IMR-90 (cell line): Measurements from ENCODE around the gene MPP2.

Source experiments
- BHLHE40 ChIP-seq: fragments of 150-350 bp; IDR thresholded peaks from 2 replicates; pipeline ENCODE4 v1.6.1; 2016; ENCODE audit warnings: mild to moderate bottlenecking, low read depth, low read length
- FOS ChIP-seq: fragments of 150-350 bp; IDR thresholded peaks from 2 replicates; pipeline ENCODE4 v1.6.1; 2016; ENCODE audit warnings: low read depth, low read length
- MAFK ChIP-seq: IDR thresholded peaks from 2 replicates; pipeline ENCODE4 v1.6.1; 2012; ENCODE audit warnings: low read depth, low read length, improper control_type of control experiment
- NFE2L2 ChIP-seq: fragments of 150-350 bp; IDR thresholded peaks from 2 replicates; pipeline ENCODE4 v1.6.1; 2016; ENCODE audit warnings: low read depth, mild to moderate bottlenecking, low read length
- POLR2A ChIP-seq: IDR thresholded peaks from 2 replicates; pipeline ENCODE4 v1.6.1; 2012; ENCODE audit warnings: mild to moderate bottlenecking, low read depth, low read length
- RAD21 ChIP-seq: IDR thresholded peaks from 2 replicates; pipeline ENCODE4 v1.6.1; 2012; ENCODE audit warnings: low read length, improper control_type of control experiment
- RFX5 ChIP-seq: IDR thresholded peaks from 2 replicates; pipeline ENCODE4 v1.8.0; 2012; ENCODE audit warnings: low read depth, mild to moderate bottlenecking, low read length, moderate library complexity
- SMC3 ChIP-seq: fragments of 150-350 bp; IDR thresholded peaks from 2 replicates; pipeline ENCODE4 v1.6.1; 2016; ENCODE audit warnings: low read depth, mild to moderate bottlenecking, antibody characterized with exemption, low read length, moderate library complexity
- TF ChIP-seq, protein P1 (sequence below): fragments of 150-350 bp; IDR thresholded peaks from 2 replicates; pipeline ENCODE4 v1.6.1; 2017; ENCODE audit warnings: mild to moderate bottlenecking, antibody characterized with exemption, low read length, low read depth
- TF ChIP-seq, protein P2 (sequence below): conservative IDR thresholded peaks from 2 replicates; pipeline ENCODE4 v1.5.1; 2012; ENCODE audit warnings: mild to moderate bottlenecking, low read depth, low read length, improper control_type of control experiment
- TF ChIP-seq, protein P3 (sequence below): fragments of 150-350 bp; IDR thresholded peaks from 2 replicates; pipeline ENCODE4 v1.6.1; 2016; ENCODE audit warnings: low read depth, mild to moderate bottlenecking, low read length, moderate library complexity, borderline replicate concordance

DNA sequence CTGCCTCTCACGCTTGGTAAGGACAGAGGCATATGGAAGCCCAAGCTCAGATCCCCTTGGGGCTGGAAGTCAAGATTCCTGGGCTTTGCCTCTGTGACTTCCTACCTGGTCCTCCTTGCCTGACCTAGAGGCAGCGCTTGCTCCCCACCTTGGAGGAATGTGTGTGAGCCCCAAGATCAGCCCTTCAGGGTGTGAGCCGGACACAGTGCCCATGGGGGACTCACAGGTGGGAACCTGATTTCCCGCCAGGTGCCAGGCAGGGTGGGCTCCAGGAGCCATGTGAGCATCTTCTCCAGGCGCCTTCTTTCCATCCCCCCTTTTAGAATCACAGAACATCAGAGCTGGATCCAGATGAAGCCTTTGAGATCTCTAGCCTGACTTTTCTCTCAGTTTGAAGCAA is 50.2 kb downstream of the MPP2 start:
- TF ChIP-seq, protein P1, sequence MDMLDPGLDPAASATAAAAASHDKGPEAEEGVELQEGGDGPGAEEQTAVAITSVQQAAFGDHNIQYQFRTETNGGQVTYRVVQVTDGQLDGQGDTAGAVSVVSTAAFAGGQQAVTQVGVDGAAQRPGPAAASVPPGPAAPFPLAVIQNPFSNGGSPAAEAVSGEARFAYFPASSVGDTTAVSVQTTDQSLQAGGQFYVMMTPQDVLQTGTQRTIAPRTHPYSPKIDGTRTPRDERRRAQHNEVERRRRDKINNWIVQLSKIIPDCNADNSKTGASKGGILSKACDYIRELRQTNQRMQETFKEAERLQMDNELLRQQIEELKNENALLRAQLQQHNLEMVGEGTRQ: no peak
- TF ChIP-seq, protein P2, sequence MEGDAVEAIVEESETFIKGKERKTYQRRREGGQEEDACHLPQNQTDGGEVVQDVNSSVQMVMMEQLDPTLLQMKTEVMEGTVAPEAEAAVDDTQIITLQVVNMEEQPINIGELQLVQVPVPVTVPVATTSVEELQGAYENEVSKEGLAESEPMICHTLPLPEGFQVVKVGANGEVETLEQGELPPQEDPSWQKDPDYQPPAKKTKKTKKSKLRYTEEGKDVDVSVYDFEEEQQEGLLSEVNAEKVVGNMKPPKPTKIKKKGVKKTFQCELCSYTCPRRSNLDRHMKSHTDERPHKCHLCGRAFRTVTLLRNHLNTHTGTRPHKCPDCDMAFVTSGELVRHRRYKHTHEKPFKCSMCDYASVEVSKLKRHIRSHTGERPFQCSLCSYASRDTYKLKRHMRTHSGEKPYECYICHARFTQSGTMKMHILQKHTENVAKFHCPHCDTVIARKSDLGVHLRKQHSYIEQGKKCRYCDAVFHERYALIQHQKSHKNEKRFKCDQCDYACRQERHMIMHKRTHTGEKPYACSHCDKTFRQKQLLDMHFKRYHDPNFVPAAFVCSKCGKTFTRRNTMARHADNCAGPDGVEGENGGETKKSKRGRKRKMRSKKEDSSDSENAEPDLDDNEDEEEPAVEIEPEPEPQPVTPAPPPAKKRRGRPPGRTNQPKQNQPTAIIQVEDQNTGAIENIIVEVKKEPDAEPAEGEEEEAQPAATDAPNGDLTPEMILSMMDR: no peak
- TF ChIP-seq RFX5: no peak
- no peak for TF ChIP-seq FOS
- no peak for TF ChIP-seq POLR2A
- TF ChIP-seq BHLHE40: no peak
- TF ChIP-seq MAFK: no peak
- TF ChIP-seq SMC3: no peak
- no peak for TF ChIP-seq NFE2L2
- no peak for TF ChIP-seq RAD21
- TF ChIP-seq, protein P3, sequence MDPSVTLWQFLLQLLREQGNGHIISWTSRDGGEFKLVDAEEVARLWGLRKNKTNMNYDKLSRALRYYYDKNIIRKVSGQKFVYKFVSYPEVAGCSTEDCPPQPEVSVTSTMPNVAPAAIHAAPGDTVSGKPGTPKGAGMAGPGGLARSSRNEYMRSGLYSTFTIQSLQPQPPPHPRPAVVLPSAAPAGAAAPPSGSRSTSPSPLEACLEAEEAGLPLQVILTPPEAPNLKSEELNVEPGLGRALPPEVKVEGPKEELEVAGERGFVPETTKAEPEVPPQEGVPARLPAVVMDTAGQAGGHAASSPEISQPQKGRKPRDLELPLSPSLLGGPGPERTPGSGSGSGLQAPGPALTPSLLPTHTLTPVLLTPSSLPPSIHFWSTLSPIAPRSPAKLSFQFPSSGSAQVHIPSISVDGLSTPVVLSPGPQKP: no peak
